Prostate gland (tissue), 2 donors: ENCODE data around the gene KCMF1.

Experiments used
- CTCF ChIP-seq, 4 experiments: fragments of 200-600 bp in 2 of 4; fragments of 450-650 bp in 2 of 4; sonication (generic) in 2 of 4; IDR thresholded peaks; 1 replicate in 3 of 4; 2 replicates in 1 of 4; pipeline ENCODE4 v1.5.1; 2016 to 2019; ENCODE audit warnings: antibody characterized with exemption in 4 of 4, mild to moderate bottlenecking in 2 of 4, moderate library complexity in 2 of 4
- POLR2A ChIP-seq: fragments of 450-650 bp; IDR thresholded peaks from one replicate; pipeline ENCODE4 v1.6.1; 2016; ENCODE audit warnings: antibody characterized with exemption, mild to moderate bottlenecking

- TF ChIP-seq POLR2A (no peak), CTCF (IDR thresholded peaks at IDR 0.05) (no peak)
Measured at GRCh38 chr2:85018049-85018447, 47.1 kb downstream of the KCMF1 start.
